GM12872 (cell line): ENCODE data around the gene PBX1.

Experiments used
- CTCF ChIP-seq: IDR thresholded peaks from 3 replicates; pipeline ENCODE4 v1.5.1; 2011; ENCODE audit warnings: low read depth, mild to moderate bottlenecking, low read length, moderate library complexity; ENCODE audit not compliant: insufficient read depth

PBX1 gene

GRCh38 chr1:164641353-164641730 lies 82.4 kb downstream of the PBX1 start:
- TF ChIP-seq CTCF: no peak

- TF ChIP-seq CTCF: no peak
These were observed 84.0 kb downstream of the PBX1 start for GRCh38 chr1:164643018-164643417.

- no peak for TF ChIP-seq CTCF
These were observed 85.3 kb downstream of the PBX1 start for GRCh38 chr1:164644268-164644667.

GRCh38 chr1:164644774-164645644 lies 86.0 kb downstream of the PBX1 start:
- TF ChIP-seq CTCF: no peak

- TF ChIP-seq CTCF: no peak
These were observed 86.9 kb downstream of the PBX1 start for GRCh38 chr1:164645921-164646320.

- TF ChIP-seq CTCF: no peak
These were observed 88.2 kb downstream of the PBX1 start for GRCh38 chr1:164647211-164647610.

GRCh38 chr1:164648636-164649035 lies 89.7 kb downstream of the PBX1 start:
- no peak for TF ChIP-seq CTCF

GRCh38 chr1:164649146-164649545 lies 90.2 kb downstream of the PBX1 start:
- TF ChIP-seq CTCF: no peak
